ENCODE data around the gene RFX6. TPM values are rescaled to one million over a fixed set of nuclear protein-coding genes. Genes with fewer than 3 reads are reported as not detected.

The RFX6 gene
- total and polyA plus RNA-seq, 10 of the 15 experiments (the other 5 are each of a cell fraction or from before 2014, with no cell fraction given), result not detected

GRCh38 chr6:116872771-116873170 is 4.3 kb upstream of the RFX6 start:
- in situ Hi-C loops (cut with MboI), result no loop called here
- ChIA-PET RAD21 (ENCODE audit: unreplicated experiment) (no interaction called here), SMC1A (ENCODE audit: uncharacterized antibody, unreplicated experiment) (no interaction called here), CTCF (no interaction called here), POLR2A (no interaction called here)
- BruUV-seq (replicated peaks), result no TSS peak
- intact Hi-C loops (cut with micrococcal nuclease; ENCODE audit: unreplicated experiment), result no loop called here
- H3K4me1 ChIP-seq (ENCODE audit: control insufficient read depth, insufficient read depth, low read length), result no peaks in the 10 kb centered on the region
- no peak overlapping the region for H3K27ac ChIP-seq (ENCODE audit: control insufficient read depth, insufficient read depth)
- H3K9ac ChIP-seq (ENCODE audit: control insufficient read depth, insufficient read depth, low read length), result no peak overlapping the region
- peaks cover 3 to 8% of the 10 kb centered on the region in 2 experiments for H3K27me3 ChIP-seq (replicated peaks in 1 of 2; ENCODE audit: control insufficient read depth in 2 of 2, insufficient read depth in 2 of 2, low read length in 1 of 2)
- H3K9me3 ChIP-seq (replicated peaks; ENCODE audit: control insufficient read depth, insufficient read depth, low read length), result no peaks in the 10 kb centered on the region
- no peak overlapping the region for H3K4me3 ChIP-seq
- TF ChIP-seq NR2C1 (IDR thresholded peaks at IDR 0.05), result no peak
- no peak for TF ChIP-seq TCF3 (IDR thresholded peaks at IDR 0.05; ENCODE audit: borderline replicate concordance, insufficient read depth, low read depth, low read length)
- TF ChIP-seq, protein P1, sequence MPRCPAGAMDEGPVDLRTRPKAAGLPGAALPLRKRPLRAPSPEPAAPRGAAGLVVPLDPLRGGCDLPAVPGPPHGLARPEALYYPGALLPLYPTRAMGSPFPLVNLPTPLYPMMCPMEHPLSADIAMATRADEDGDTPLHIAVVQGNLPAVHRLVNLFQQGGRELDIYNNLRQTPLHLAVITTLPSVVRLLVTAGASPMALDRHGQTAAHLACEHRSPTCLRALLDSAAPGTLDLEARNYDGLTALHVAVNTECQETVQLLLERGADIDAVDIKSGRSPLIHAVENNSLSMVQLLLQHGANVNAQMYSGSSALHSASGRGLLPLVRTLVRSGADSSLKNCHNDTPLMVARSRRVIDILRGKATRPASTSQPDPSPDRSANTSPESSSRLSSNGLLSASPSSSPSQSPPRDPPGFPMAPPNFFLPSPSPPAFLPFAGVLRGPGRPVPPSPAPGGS (IDR thresholded peaks at IDR 0.05; ENCODE audit: borderline replicate concordance, insufficient read depth, low read depth, low read length, poor library complexity, severe bottlenecking), result no peak
- no peaks in the 10 kb centered on the region for H3K36me3 ChIP-seq (ENCODE audit: control insufficient read depth in 2 of 2, insufficient read depth in 2 of 2, low read length in 1 of 2)
- WGBS (ENCODE audit: insufficient coverage, insufficient replicate concordance, low lambda C conversion rate, missing lambda C conversion rate), result 60% methylated on average over 4 of the region's 4 CpGs
- H2AFZ ChIP-seq (ENCODE audit: control insufficient read depth, low read depth, low read length), result no peak overlapping the region
- H4K20me1 ChIP-seq (ENCODE audit: control insufficient read depth, insufficient read depth), result no peaks in the 10 kb centered on the region
- FAIRE-seq (no peak), ATAC-seq (no peak), DNase-seq (ENCODE audit: low read depth, low spot score) (no peak)
- no peaks in the 10 kb centered on the region for H3K79me2 ChIP-seq (ENCODE audit: control insufficient read depth, insufficient read depth, low read length)
- no peak overlapping the region for H3K4me2 ChIP-seq (ENCODE audit: control insufficient read depth, insufficient read depth)

- CTCF ChIA-PET, result no interaction called here
- H3K4me1 ChIP-seq (ENCODE audit: control insufficient read depth, insufficient read depth, low read length), result no peaks in the 10 kb centered on the region
- RAD21 ChIA-PET (ENCODE audit: unreplicated experiment), result no interaction called here
- peaks cover 3 to 8% of the 10 kb centered on the region in 2 experiments for H3K27me3 ChIP-seq (replicated peaks in 1 of 2; ENCODE audit: control insufficient read depth in 2 of 2, insufficient read depth in 2 of 2, low read length in 1 of 2)
- H3K9me3 ChIP-seq (replicated peaks; ENCODE audit: control insufficient read depth, insufficient read depth, low read length), result no peaks in the 10 kb centered on the region
- in situ Hi-C loops (cut with MboI), result no loop called here
- DNase-seq (ENCODE audit: low read depth, low spot score), result no peak
- WGBS (ENCODE audit: insufficient coverage, insufficient replicate concordance, low lambda C conversion rate, missing lambda C conversion rate), result 12% methylated on average over 8 of the region's 8 CpGs
- H3K36me3 ChIP-seq (ENCODE audit: control insufficient read depth in 2 of 2, insufficient read depth in 2 of 2, low read length in 1 of 2), result no peaks in the 10 kb centered on the region
- POLR2A ChIA-PET, result no interaction called here
- no peak overlapping the region for H3K4me2 ChIP-seq (ENCODE audit: control insufficient read depth, insufficient read depth)
- FAIRE-seq, result no peak
- no peak overlapping the region for H2AFZ ChIP-seq (ENCODE audit: control insufficient read depth, low read depth, low read length)
- ATAC-seq, result no peak
- H4K20me1 ChIP-seq (ENCODE audit: control insufficient read depth, insufficient read depth), result no peaks in the 10 kb centered on the region
- SMC1A ChIA-PET (ENCODE audit: uncharacterized antibody, unreplicated experiment), result no interaction called here
- H3K9ac ChIP-seq (ENCODE audit: control insufficient read depth, insufficient read depth, low read length), result no peak overlapping the region
- BruUV-seq (replicated peaks), result no TSS peak
- no peaks in the 10 kb centered on the region for H3K79me2 ChIP-seq (ENCODE audit: control insufficient read depth, insufficient read depth, low read length)
- H3K4me3 ChIP-seq, result no peak overlapping the region
- H3K27ac ChIP-seq (ENCODE audit: control insufficient read depth, insufficient read depth), result no peak overlapping the region
- intact Hi-C loops (cut with micrococcal nuclease; ENCODE audit: unreplicated experiment), result no loop called here
- TF ChIP-seq CEBPB (IDR thresholded peaks at IDR 0.05; ENCODE audit: borderline replicate concordance in 1 of 2, low read depth in 2 of 2, low read length in 2 of 2) (no peak), ETV6 (conservative IDR thresholded peaks at IDR 0.05 in 1 of 2, IDR thresholded peaks at IDR 0.05 in 1 of 2; ENCODE audit: borderline replicate concordance in 1 of 2, low read depth in 1 of 2) (no peak), ZSCAN29 (IDR thresholded peaks at IDR 0.05) (no peak), GATAD2B (conservative IDR thresholded peaks at IDR 0.05; ENCODE audit: low read depth) (no peak), CEBPZ (IDR thresholded peaks at IDR 0.05; ENCODE audit: low read depth, low read length) (no peak), RAD51 (IDR thresholded peaks at IDR 0.05) (no peak), POLR2AphosphoS5 (IDR thresholded peaks at IDR 0.05; ENCODE audit: low read length) (no peak), RAD21 (IDR thresholded peaks at IDR 0.05; ENCODE audit: insufficient read depth, low read depth, low read length) (no peak)
- TF ChIP-seq, protein P2, sequence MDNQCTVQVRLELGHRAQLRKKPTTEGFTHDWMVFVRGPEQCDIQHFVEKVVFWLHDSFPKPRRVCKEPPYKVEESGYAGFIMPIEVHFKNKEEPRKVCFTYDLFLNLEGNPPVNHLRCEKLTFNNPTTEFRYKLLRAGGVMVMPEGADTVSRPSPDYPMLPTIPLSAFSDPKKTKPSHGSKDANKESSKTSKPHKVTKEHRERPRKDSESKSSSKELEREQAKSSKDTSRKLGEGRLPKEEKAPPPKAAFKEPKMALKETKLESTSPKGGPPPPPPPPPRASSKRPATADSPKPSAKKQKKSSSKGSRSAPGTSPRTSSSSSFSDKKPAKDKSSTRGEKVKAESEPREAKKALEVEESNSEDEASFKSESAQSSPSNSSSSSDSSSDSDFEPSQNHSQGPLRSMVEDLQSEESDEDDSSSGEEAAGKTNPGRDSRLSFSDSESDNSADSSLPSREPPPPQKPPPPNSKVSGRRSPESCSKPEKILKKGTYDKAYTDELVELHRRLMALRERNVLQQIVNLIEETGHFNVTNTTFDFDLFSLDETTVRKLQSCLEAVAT (IDR thresholded peaks at IDR 0.05), result no peak
Observed at GRCh38 chr6:116876107-116876506, 935 bp upstream of the RFX6 start.

Measured in GM12878 (cell line).